HepG2 (cell line): Measurements from ENCODE around the gene RAB17. TPM values are rescaled to one million over a fixed set of nuclear protein-coding genes. Genes with fewer than 3 reads are reported as not detected.
A peak's percentile ranks its signal among the peaks of the same experiment; 100 is the strongest.

Experiments
- CCDC6 ChIP-seq: sonication (generic); formaldehyde crosslinking; IDR thresholded peaks from 2 replicates; pipeline ENCODE4 v1.8.1; 2022; ENCODE audit warnings: mild to moderate bottlenecking, missing genetic modification reagents, moderate library complexity
- EHMT2 ChIP-seq: fragments of 200-600 bp; sonication (generic); IDR thresholded peaks from 2 replicates; pipeline ENCODE4 v1.7.0; 2017; ENCODE audit warnings: antibody characterized with exemption, low read depth, low read length, borderline replicate concordance
- KDM5A ChIP-seq: fragments of 200-600 bp; sonication (generic); IDR thresholded peaks from 2 replicates; pipeline ENCODE4 v1.7.0; 2018; ENCODE audit warnings: antibody characterized with exemption, mild to moderate bottlenecking, low read length, borderline replicate concordance
- KLF6 ChIP-seq: IDR thresholded peaks from 2 replicates; pipeline ENCODE4 v1.8.0; 2016; ENCODE audit warnings: missing biosample characterization, missing genetic modification reagents
- MAFK ChIP-seq, 2 experiments: IDR thresholded peaks in 1 of 2; conservative IDR thresholded peaks in 1 of 2; 2 replicates each; pipeline ENCODE4 v1.6.1; 2011; ENCODE audit warnings: improper control_type of control experiment in 2 of 2, low read length in 2 of 2
- MIER2 ChIP-seq: IDR thresholded peaks from 2 replicates; pipeline ENCODE4 v1.6.1; 2016; ENCODE audit warnings: missing biosample characterization, missing genetic modification reagents
- MTF1 ChIP-seq: sonication (generic); formaldehyde crosslinking; IDR thresholded peaks from 2 replicates; pipeline ENCODE4 v1.5.0; 2020; ENCODE audit warnings: missing genetic modification reagents
- MZF1 ChIP-seq: sonication (generic); formaldehyde crosslinking; IDR thresholded peaks from 2 replicates; pipeline ENCODE4 v1.8.1; 2023; ENCODE audit warnings: mild to moderate bottlenecking, missing genetic modification reagents, borderline replicate concordance
- NR2F2 ChIP-seq: IDR thresholded peaks from 2 replicates; pipeline ENCODE4 v1.6.1; 2012; ENCODE audit warnings: low read depth, inconsistent platforms, borderline replicate concordance
- PTBP1 ChIP-seq: fragments of 200-400 bp; formaldehyde crosslinking; IDR thresholded peaks from 2 replicates; pipeline ENCODE4 v1.6.1; 2018; ENCODE audit warnings: low read length, low read depth; ENCODE audit not compliant: poor library complexity, severe bottlenecking
- SP1 ChIP-seq, 2 experiments: fragments of 450-650 bp in 1 of 2; sonication (generic) in 1 of 2; formaldehyde crosslinking in 1 of 2; IDR thresholded peaks; 2 replicates each; pipeline versions ENCODE4 v1.4.0 to v1.6.1; 2016 to 2020; ENCODE audit warnings: missing genetic modification reagents in 1 of 2
- ZBTB38 ChIP-seq: sonication (generic); formaldehyde crosslinking; IDR thresholded peaks from 2 replicates; pipeline ENCODE4 v1.5.1; 2020; ENCODE audit warnings: mild to moderate bottlenecking, missing genetic modification reagents
- ZFAT ChIP-seq: sonication (generic); formaldehyde crosslinking; conservative IDR thresholded peaks from 2 replicates; pipeline ENCODE4 v1.8.1; 2023; ENCODE audit warnings: missing genetic modification reagents, inconsistent platforms
- ZFP36L2 ChIP-seq: sonication (generic); formaldehyde crosslinking; IDR thresholded peaks from 2 replicates; pipeline ENCODE4 v1.4.0; 2020; ENCODE audit warnings: missing genetic modification reagents
- ZNF251 ChIP-seq: sonication (generic); formaldehyde crosslinking; IDR thresholded peaks from 2 replicates; pipeline ENCODE4 v1.9.0; 2021; ENCODE audit warnings: mild to moderate bottlenecking, missing genetic modification reagents
- ZNF329 ChIP-seq: sonication (generic); formaldehyde crosslinking; IDR thresholded peaks from 2 replicates; pipeline ENCODE4 v1.9.0; 2021; ENCODE audit warnings: low read depth, mild to moderate bottlenecking, missing genetic modification reagents
- ZNF563 ChIP-seq: sonication (generic); formaldehyde crosslinking; IDR thresholded peaks from 2 replicates; pipeline ENCODE4 v1.8.0; 2022; ENCODE audit warnings: mild to moderate bottlenecking, moderate library complexity, missing genetic modification reagents
- ZNF619 ChIP-seq: sonication (generic); formaldehyde crosslinking; IDR thresholded peaks from 2 replicates; pipeline ENCODE4 v1.4.0; 2020; ENCODE audit warnings: mild to moderate bottlenecking, missing genetic modification reagents
- polyA plus RNA-seq, 8 experiments: library from polyadenylated mRNA; depleted of rRNA in 3 of 8; stranded (reverse) in 7 of 8; unstranded in 1 of 8; fragments of >200 nt; fragmentation: Illumina TruSeq in 4 of 8; extraction: Trizol in 4 of 8; gene quantifications; 2 replicates each; pipeline versions ENCODE4 v1.2.1 to v1.2.3, GENCODE V29; 2011 to 2016; ENCODE audit warnings: low read depth in 4 of 8, missing spikeins in 1 of 8, mixed read lengths in 1 of 8; ENCODE audit not compliant: insufficient read depth in 1 of 8
- total RNA-seq, 5 experiments: library from RNA; depleted of rRNA; stranded (reverse); fragments of >200 nt; fragmentation: Illumina TruSeq; extraction: Trizol; gene quantifications; 2 replicates each; pipeline ENCODE4 v1.2.3, GENCODE V29; 2016; ENCODE audit warnings: low read depth in 1 of 5
- TF ChIP-seq, protein P1 (sequence below), 2 experiments: fragments of 450-650 bp in 1 of 2; sonication (generic) in 1 of 2; formaldehyde crosslinking; IDR thresholded peaks; 2 replicates each; pipeline versions ENCODE4 v1.5.0 to v1.8.0; 2020 to 2022; ENCODE audit warnings: mild to moderate bottlenecking in 1 of 2, missing genetic modification reagents in 1 of 2
- TF ChIP-seq, protein P2 (sequence below): sonication (generic); formaldehyde crosslinking; IDR thresholded peaks from 2 replicates; pipeline ENCODE4 v1.4.0; 2020; ENCODE audit warnings: mild to moderate bottlenecking, missing genetic modification reagents
- TF ChIP-seq, protein P3 (sequence below): sonication (generic); formaldehyde crosslinking; IDR thresholded peaks from 2 replicates; pipeline ENCODE4 v1.4.0; 2020; ENCODE audit warnings: missing genetic modification reagents, borderline replicate concordance
- TF ChIP-seq, protein P4 (sequence below): IDR thresholded peaks from 2 replicates; pipeline ENCODE4 v1.6.1; 2018; ENCODE audit warnings: missing genetic modification reagents, mild to moderate bottlenecking, missing compliant biosample characterization

RAB17 gene
- total and polyA plus RNA-seq, 2 of the 13 experiments (the other 11 are each of a cell fraction or from before 2014, with no cell fraction given), result 68.0 to 124 TPM

DNA sequence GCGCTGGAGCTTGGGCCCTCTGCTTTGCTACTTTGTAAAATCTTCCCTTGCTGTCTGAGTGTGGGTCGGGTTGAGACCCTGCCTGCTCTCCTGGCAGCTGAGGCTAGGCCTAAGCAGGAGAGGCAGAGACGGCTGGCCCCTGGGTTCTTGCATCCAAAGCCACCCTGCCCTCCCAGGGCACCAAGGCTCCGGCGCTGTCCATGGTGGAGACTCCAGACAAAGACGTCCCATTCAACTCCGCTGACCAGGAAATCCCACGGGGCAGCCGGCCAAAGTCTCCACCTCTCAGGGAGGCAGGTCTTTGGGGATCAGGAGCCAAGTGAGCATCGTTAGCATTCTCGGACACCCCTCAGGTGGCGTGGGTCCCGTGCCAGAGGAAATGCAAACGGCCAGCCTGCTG is 26.7 kb downstream of the RAB17 start (continued):
- no peak for TF ChIP-seq NR2F2
- no peak for TF ChIP-seq KDM5A
- TF ChIP-seq KLF6 (CRISPR knock-in tag), result no peak
- TF ChIP-seq, protein P1, sequence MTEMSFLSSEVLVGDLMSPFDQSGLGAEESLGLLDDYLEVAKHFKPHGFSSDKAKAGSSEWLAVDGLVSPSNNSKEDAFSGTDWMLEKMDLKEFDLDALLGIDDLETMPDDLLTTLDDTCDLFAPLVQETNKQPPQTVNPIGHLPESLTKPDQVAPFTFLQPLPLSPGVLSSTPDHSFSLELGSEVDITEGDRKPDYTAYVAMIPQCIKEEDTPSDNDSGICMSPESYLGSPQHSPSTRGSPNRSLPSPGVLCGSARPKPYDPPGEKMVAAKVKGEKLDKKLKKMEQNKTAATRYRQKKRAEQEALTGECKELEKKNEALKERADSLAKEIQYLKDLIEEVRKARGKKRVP (CRISPR knock-in tag; IDR thresholded peaks at IDR 0.05), result no peak
- TF ChIP-seq ZBTB38 (CRISPR knock-in tag), result no peak
- TF ChIP-seq, protein P2, sequence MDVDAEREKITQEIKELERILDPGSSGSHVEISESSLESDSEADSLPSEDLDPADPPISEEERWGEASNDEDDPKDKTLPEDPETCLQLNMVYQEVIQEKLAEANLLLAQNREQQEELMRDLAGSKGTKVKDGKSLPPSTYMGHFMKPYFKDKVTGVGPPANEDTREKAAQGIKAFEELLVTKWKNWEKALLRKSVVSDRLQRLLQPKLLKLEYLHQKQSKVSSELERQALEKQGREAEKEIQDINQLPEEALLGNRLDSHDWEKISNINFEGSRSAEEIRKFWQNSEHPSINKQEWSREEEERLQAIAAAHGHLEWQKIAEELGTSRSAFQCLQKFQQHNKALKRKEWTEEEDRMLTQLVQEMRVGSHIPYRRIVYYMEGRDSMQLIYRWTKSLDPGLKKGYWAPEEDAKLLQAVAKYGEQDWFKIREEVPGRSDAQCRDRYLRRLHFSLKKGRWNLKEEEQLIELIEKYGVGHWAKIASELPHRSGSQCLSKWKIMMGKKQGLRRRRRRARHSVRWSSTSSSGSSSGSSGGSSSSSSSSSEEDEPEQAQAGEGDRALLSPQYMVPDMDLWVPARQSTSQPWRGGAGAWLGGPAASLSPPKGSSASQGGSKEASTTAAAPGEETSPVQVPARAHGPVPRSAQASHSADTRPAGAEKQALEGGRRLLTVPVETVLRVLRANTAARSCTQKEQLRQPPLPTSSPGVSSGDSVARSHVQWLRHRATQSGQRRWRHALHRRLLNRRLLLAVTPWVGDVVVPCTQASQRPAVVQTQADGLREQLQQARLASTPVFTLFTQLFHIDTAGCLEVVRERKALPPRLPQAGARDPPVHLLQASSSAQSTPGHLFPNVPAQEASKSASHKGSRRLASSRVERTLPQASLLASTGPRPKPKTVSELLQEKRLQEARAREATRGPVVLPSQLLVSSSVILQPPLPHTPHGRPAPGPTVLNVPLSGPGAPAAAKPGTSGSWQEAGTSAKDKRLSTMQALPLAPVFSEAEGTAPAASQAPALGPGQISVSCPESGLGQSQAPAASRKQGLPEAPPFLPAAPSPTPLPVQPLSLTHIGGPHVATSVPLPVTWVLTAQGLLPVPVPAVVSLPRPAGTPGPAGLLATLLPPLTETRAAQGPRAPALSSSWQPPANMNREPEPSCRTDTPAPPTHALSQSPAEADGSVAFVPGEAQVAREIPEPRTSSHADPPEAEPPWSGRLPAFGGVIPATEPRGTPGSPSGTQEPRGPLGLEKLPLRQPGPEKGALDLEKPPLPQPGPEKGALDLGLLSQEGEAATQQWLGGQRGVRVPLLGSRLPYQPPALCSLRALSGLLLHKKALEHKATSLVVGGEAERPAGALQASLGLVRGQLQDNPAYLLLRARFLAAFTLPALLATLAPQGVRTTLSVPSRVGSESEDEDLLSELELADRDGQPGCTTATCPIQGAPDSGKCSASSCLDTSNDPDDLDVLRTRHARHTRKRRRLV (CRISPR knock-in tag), result no peak
- TF ChIP-seq ZFAT (CRISPR knock-in tag), result no peak
- TF ChIP-seq ZNF329, result no peak
- no peak for TF ChIP-seq ZNF251 (CRISPR knock-in tag)
- no peak for TF ChIP-seq MZF1 (CRISPR knock-in tag)
- TF ChIP-seq, protein P3, sequence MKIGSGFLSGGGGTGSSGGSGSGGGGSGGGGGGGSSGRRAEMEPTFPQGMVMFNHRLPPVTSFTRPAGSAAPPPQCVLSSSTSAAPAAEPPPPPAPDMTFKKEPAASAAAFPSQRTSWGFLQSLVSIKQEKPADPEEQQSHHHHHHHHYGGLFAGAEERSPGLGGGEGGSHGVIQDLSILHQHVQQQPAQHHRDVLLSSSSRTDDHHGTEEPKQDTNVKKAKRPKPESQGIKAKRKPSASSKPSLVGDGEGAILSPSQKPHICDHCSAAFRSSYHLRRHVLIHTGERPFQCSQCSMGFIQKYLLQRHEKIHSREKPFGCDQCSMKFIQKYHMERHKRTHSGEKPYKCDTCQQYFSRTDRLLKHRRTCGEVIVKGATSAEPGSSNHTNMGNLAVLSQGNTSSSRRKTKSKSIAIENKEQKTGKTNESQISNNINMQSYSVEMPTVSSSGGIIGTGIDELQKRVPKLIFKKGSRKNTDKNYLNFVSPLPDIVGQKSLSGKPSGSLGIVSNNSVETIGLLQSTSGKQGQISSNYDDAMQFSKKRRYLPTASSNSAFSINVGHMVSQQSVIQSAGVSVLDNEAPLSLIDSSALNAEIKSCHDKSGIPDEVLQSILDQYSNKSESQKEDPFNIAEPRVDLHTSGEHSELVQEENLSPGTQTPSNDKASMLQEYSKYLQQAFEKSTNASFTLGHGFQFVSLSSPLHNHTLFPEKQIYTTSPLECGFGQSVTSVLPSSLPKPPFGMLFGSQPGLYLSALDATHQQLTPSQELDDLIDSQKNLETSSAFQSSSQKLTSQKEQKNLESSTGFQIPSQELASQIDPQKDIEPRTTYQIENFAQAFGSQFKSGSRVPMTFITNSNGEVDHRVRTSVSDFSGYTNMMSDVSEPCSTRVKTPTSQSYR (CRISPR knock-in tag), result 0 out of 2 replicates have a peak, but pooled peaks have one; percentile 16
- no peak for TF ChIP-seq SP1 (IDR thresholded peaks at IDR 0.05)
- no peak for TF ChIP-seq SP1 (CRISPR knock-in tag; IDR thresholded peaks at IDR 0.05)
- TF ChIP-seq EHMT2, result 0 out of 2 replicates have a peak, but pooled peaks have one; percentile 49
- TF ChIP-seq ZNF563, result 0 out of 2 replicates have a peak, but pooled peaks have one; percentile 37
- TF ChIP-seq, protein P4, sequence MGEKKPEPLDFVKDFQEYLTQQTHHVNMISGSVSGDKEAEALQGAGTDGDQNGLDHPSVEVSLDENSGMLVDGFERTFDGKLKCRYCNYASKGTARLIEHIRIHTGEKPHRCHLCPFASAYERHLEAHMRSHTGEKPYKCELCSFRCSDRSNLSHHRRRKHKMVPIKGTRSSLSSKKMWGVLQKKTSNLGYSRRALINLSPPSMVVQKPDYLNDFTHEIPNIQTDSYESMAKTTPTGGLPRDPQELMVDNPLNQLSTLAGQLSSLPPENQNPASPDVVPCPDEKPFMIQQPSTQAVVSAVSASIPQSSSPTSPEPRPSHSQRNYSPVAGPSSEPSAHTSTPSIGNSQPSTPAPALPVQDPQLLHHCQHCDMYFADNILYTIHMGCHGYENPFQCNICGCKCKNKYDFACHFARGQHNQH, result no peak
- no peak for TF ChIP-seq CCDC6 (CRISPR knock-in tag)
- TF ChIP-seq ZFP36L2 (CRISPR knock-in tag), result no peak
- TF ChIP-seq MAFK (conservative IDR thresholded peaks at IDR 0.05 in 1 of 2, IDR thresholded peaks at IDR 0.05 in 1 of 2; ENCODE audit: low read length in 2 of 2), result no peak
- no peak for TF ChIP-seq ZNF619 (CRISPR knock-in tag)
- no peak for TF ChIP-seq MTF1 (CRISPR knock-in tag)
- TF ChIP-seq PTBP1, result no peak
- peak; percentile 95 for TF ChIP-seq MIER2 (CRISPR knock-in tag)
